ENCODE data around the gene CAMSAP2.

DNA sequence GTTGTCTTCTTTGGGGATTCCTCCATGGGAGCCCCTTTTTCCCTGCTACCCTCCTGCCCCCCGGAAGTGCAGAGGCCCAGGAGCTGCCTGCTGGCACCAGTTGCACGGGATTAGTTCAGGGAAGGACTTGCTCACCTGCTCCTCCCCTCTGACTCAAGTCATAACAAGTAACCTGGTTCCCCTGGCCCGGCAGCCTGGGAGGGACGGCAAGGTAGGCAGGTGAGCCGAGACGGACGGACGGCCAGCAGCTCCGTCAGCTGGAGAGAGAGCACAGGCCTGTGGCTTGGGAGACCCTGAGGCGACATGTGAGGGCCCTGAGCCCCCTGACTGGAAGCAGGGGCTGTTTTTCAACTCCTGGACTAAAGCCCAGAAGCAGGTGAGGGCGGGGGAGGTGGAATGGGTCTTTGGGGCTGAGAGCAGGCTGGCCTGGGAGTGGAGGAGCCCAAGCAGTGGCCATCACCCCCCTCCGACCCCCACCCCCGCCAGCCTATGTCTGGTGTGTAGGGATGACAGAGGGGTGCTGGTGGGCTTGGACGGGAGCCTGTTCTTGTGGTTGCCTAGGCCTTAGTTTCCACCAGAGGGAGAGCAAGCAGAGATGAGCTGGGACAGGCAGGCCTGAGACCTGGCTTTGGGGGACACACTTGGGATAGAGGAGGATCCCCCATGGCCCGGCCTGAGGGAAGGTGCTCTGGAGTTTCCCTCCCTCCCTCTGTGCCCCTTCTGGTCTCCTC, 156.2 kb downstream of the CAMSAP2 start, which contains the start of gene INAVA:
- TF ChIP-seq, protein P1, sequence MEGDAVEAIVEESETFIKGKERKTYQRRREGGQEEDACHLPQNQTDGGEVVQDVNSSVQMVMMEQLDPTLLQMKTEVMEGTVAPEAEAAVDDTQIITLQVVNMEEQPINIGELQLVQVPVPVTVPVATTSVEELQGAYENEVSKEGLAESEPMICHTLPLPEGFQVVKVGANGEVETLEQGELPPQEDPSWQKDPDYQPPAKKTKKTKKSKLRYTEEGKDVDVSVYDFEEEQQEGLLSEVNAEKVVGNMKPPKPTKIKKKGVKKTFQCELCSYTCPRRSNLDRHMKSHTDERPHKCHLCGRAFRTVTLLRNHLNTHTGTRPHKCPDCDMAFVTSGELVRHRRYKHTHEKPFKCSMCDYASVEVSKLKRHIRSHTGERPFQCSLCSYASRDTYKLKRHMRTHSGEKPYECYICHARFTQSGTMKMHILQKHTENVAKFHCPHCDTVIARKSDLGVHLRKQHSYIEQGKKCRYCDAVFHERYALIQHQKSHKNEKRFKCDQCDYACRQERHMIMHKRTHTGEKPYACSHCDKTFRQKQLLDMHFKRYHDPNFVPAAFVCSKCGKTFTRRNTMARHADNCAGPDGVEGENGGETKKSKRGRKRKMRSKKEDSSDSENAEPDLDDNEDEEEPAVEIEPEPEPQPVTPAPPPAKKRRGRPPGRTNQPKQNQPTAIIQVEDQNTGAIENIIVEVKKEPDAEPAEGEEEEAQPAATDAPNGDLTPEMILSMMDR (IDR thresholded peaks at IDR 0.05; ENCODE audit: insufficient read depth, low read length, poor library complexity, severe bottlenecking), result no peak
- no peak for TF ChIP-seq EZH2phosphoT487 (conservative IDR thresholded peaks at IDR 0.05; ENCODE audit: low read length)

All from SU-DHL-6 (cell line).